Liver (tissue), 9 donors: Measurements from ENCODE around the gene ATP2A3. TPM values are rescaled to one million over a fixed set of nuclear protein-coding genes. Genes with fewer than 3 reads are reported as not detected.

Experiments used
- DNase-seq: peaks from one replicate; pipeline ENCODE4 v3.0.0-alpha.2; 2017; ENCODE audit warnings: low spot score
- H3K27ac ChIP-seq, 2 donors: one replicate each; pipeline ENCODE4 v1.7.0; 2013; ENCODE audit warnings: inconsistent platforms in 2 of 2, low read length in 2 of 2, control low read depth in 1 of 2, low read depth in 1 of 2, mild to moderate bottlenecking in 1 of 2
- H3K27me3 ChIP-seq, 4 donors: one replicate each; pipeline versions ENCODE4 v1.6.1 to v1.7.0; 2013; ENCODE audit warnings: low read length in 3 of 4, inconsistent platforms in 1 of 4, mild to moderate bottlenecking in 1 of 4, moderate library complexity in 1 of 4; ENCODE audit not compliant: control insufficient read depth in 4 of 4, insufficient read depth in 4 of 4
- H3K36me3 ChIP-seq, 4 donors: one replicate each; pipeline versions ENCODE4 v1.6.1 to v1.7.0; 2013; ENCODE audit warnings: low read length in 3 of 4, mild to moderate bottlenecking in 3 of 4, low read depth in 1 of 4, moderate library complexity in 1 of 4; ENCODE audit not compliant: control insufficient read depth in 4 of 4, insufficient read depth in 3 of 4
- H3K4me1 ChIP-seq, 4 donors: one replicate each; pipeline versions ENCODE4 v1.6.1 to v1.7.0; 2013; ENCODE audit warnings: low read length in 3 of 4, mild to moderate bottlenecking in 3 of 4, moderate library complexity in 1 of 4; ENCODE audit not compliant: control insufficient read depth in 4 of 4, insufficient read depth in 4 of 4
- H3K4me3 ChIP-seq, 3 donors: one replicate each; pipeline versions ENCODE4 v1.6.1 to v1.7.0; 2013; ENCODE audit warnings: low read length in 3 of 3, control low read depth in 1 of 3, low read depth in 1 of 3, mild to moderate bottlenecking in 1 of 3
- H3K9ac ChIP-seq, 2 donors: one replicate each; pipeline ENCODE4 v1.7.0; 2013; ENCODE audit warnings: low read length in 2 of 2, mild to moderate bottlenecking in 2 of 2, moderate library complexity in 2 of 2, control low read depth in 1 of 2, low read depth in 1 of 2
- H3K9me3 ChIP-seq, 4 donors: one replicate each; pipeline versions ENCODE4 v1.6.1 to v1.7.0; 2013; ENCODE audit warnings: low read length in 3 of 4; ENCODE audit not compliant: control insufficient read depth in 4 of 4
- FOXA1 ChIP-seq: IDR thresholded peaks from 2 replicates; pipeline ENCODE4 v1.6.1; 2016; ENCODE audit warnings: antibody characterized with exemption
- FOXA2 ChIP-seq: IDR thresholded peaks from 2 replicates; pipeline ENCODE4 v1.6.1; 2016; ENCODE audit warnings: antibody characterized with exemption
- HNF4A ChIP-seq, 2 donors: conservative IDR thresholded peaks; 2 replicates each; pipeline ENCODE4 v1.6.1; 2016; ENCODE audit warnings: antibody characterized with exemption in 2 of 2, mild to moderate bottlenecking in 2 of 2
- HNF4G ChIP-seq: IDR thresholded peaks from 2 replicates; pipeline ENCODE4 v1.6.1; 2016; ENCODE audit warnings: antibody characterized with exemption
- JUND ChIP-seq, 2 donors: IDR thresholded peaks; 2 replicates each; pipeline ENCODE4 v1.6.1; 2016; ENCODE audit warnings: antibody characterized with exemption in 2 of 2
- NR2F2 ChIP-seq: IDR thresholded peaks from 2 replicates; pipeline ENCODE4 v1.6.1; 2016; ENCODE audit warnings: antibody characterized with exemption
- RAD21 ChIP-seq, 2 donors: IDR thresholded peaks; 2 replicates each; pipeline ENCODE4 v1.6.1; 2016; ENCODE audit warnings: antibody characterized with exemption in 2 of 2, mild to moderate bottlenecking in 2 of 2
- RXRA ChIP-seq, 2 donors: IDR thresholded peaks; 2 replicates each; pipeline ENCODE4 v1.6.1; 2017 to 2018; ENCODE audit warnings: antibody characterized with exemption in 2 of 2, mild to moderate bottlenecking in 1 of 2
- SP1 ChIP-seq: IDR thresholded peaks from 2 replicates; pipeline ENCODE4 v1.6.1; 2018; ENCODE audit warnings: antibody characterized with exemption, mild to moderate bottlenecking
- TAF1 ChIP-seq: conservative IDR thresholded peaks from 2 replicates; pipeline ENCODE4 v1.6.1; 2016; ENCODE audit warnings: antibody characterized with exemption, mild to moderate bottlenecking
- YY1 ChIP-seq: IDR thresholded peaks from 2 replicates; pipeline ENCODE4 v1.6.1; 2016; ENCODE audit warnings: antibody characterized with exemption, mild to moderate bottlenecking
- WGBS: extraction: QIAGEN DNeasy Blood & Tissue Kit; methylation state at CpG from one replicate; pipeline ENCODE4 v1.1.7; 2013; 5-methylcytosine and 5-hydroxymethylcytosine counted together
- polyA plus RNA-seq, 2 donors: library from polyadenylated mRNA; stranded (reverse) in 1 of 2; unstranded in 1 of 2; fragments of 200-250 nt in 1 of 2; fragments of >200 nt in 1 of 2; fragmentation: Nextera tagmentation in 1 of 2; extraction: Ambion mirVana in 1 of 2; gene quantifications; one replicate each; pipeline versions ENCODE4 v1.2.1 to v1.2.3, GENCODE V29; 2013 to 2015
- total RNA-seq, 2 donors: library from RNA; depleted of rRNA; stranded (reverse); fragments of >200 nt; gene quantifications; one replicate each; pipeline ENCODE4 v1.2.3, GENCODE V29; 2014
- TF ChIP-seq, protein P1 (sequence below): IDR thresholded peaks from 2 replicates; pipeline ENCODE4 v1.6.1; 2016; ENCODE audit warnings: antibody characterized with exemption
- TF ChIP-seq, protein P2 (sequence below): IDR thresholded peaks from 2 replicates; pipeline ENCODE4 v1.6.1; 2016; ENCODE audit warnings: antibody characterized with exemption
- TF ChIP-seq, protein P3 (sequence below): IDR thresholded peaks from 2 replicates; pipeline ENCODE4 v1.6.1; 2016; ENCODE audit warnings: antibody characterized with exemption, mild to moderate bottlenecking
- TF ChIP-seq, protein P4 (sequence below): fragments of 150-350 bp; IDR thresholded peaks from 2 replicates; pipeline ENCODE4 v1.5.1; 2017; ENCODE audit warnings: improper control_type of control experiment, low read depth, low read length; ENCODE audit not compliant: missing input control
- donor health status: healthy.
- donor health status: healthy.
- donor health status: healthy.
- donor health status: healthy.
- donor health status: healthy.

ATP2A3 gene
- total and polyA plus RNA-seq, 4 donors, result 1.4 to 17.1 (median 3.2) TPM

DNA sequence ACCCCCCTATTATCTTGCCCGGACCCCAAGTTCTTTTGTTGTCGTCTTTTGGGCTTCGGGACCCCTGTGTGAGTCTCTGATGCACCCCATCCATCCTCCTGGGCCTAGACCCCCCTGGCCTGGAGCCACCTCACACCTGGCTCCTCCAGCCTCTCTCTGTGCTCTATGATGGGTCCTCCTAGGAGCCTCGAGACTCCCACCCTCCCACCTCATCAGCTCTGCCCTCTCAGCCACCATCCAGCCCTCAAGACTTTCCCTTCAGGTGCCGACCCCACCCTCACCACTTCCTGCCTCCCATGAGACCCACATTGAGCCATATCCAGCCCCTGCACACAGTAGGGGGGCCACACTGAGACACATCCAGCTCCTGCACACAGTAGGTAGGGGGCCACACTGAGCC is 8.7 kb upstream of the ATP2A3 start:
- Histone ChIP-seq H3K27me3 (no peaks in the 10 kb centered on the region), H3K9me3 (peaks cover 3 to 7% (median 6%) of the 10 kb centered on the region in 4 donors), H3K27ac (no peak overlapping the region), H3K9ac (no peak overlapping the region), H3K36me3 (no peaks in the 10 kb centered on the region), H3K4me1 (peaks cover 0 to 13% (median 7%) of the 10 kb centered on the region in 4 donors), H3K4me3 (no peak overlapping the region)
- TF ChIP-seq RXRA (IDR thresholded peaks at IDR 0.05) (no peak), FOXA2 (no peak), NR2F2 (no peak), HNF4A (conservative IDR thresholded peaks at IDR 0.05) (no peak), HNF4G (no peak), YY1 (no peak), JUND (IDR thresholded peaks at IDR 0.05) (no peak), TAF1 (no peak), FOXA1 (no peak), SP1 (no peak)
- TF ChIP-seq, protein P1, sequence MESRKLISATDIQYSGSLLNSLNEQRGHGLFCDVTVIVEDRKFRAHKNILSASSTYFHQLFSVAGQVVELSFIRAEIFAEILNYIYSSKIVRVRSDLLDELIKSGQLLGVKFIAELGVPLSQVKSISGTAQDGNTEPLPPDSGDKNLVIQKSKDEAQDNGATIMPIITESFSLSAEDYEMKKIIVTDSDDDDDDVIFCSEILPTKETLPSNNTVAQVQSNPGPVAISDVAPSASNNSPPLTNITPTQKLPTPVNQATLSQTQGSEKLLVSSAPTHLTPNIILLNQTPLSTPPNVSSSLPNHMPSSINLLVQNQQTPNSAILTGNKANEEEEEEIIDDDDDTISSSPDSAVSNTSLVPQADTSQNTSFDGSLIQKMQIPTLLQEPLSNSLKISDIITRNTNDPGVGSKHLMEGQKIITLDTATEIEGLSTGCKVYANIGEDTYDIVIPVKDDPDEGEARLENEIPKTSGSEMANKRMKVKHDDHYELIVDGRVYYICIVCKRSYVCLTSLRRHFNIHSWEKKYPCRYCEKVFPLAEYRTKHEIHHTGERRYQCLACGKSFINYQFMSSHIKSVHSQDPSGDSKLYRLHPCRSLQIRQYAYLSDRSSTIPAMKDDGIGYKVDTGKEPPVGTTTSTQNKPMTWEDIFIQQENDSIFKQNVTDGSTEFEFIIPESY, result no peak
- TF ChIP-seq, protein P2, sequence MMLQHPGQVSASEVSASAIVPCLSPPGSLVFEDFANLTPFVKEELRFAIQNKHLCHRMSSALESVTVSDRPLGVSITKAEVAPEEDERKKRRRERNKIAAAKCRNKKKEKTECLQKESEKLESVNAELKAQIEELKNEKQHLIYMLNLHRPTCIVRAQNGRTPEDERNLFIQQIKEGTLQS, result no peak
- TF ChIP-seq, protein P3, sequence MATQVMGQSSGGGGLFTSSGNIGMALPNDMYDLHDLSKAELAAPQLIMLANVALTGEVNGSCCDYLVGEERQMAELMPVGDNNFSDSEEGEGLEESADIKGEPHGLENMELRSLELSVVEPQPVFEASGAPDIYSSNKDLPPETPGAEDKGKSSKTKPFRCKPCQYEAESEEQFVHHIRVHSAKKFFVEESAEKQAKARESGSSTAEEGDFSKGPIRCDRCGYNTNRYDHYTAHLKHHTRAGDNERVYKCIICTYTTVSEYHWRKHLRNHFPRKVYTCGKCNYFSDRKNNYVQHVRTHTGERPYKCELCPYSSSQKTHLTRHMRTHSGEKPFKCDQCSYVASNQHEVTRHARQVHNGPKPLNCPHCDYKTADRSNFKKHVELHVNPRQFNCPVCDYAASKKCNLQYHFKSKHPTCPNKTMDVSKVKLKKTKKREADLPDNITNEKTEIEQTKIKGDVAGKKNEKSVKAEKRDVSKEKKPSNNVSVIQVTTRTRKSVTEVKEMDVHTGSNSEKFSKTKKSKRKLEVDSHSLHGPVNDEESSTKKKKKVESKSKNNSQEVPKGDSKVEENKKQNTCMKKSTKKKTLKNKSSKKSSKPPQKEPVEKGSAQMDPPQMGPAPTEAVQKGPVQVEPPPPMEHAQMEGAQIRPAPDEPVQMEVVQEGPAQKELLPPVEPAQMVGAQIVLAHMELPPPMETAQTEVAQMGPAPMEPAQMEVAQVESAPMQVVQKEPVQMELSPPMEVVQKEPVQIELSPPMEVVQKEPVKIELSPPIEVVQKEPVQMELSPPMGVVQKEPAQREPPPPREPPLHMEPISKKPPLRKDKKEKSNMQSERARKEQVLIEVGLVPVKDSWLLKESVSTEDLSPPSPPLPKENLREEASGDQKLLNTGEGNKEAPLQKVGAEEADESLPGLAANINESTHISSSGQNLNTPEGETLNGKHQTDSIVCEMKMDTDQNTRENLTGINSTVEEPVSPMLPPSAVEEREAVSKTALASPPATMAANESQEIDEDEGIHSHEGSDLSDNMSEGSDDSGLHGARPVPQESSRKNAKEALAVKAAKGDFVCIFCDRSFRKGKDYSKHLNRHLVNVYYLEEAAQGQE, result no peak
- TF ChIP-seq, protein P4, sequence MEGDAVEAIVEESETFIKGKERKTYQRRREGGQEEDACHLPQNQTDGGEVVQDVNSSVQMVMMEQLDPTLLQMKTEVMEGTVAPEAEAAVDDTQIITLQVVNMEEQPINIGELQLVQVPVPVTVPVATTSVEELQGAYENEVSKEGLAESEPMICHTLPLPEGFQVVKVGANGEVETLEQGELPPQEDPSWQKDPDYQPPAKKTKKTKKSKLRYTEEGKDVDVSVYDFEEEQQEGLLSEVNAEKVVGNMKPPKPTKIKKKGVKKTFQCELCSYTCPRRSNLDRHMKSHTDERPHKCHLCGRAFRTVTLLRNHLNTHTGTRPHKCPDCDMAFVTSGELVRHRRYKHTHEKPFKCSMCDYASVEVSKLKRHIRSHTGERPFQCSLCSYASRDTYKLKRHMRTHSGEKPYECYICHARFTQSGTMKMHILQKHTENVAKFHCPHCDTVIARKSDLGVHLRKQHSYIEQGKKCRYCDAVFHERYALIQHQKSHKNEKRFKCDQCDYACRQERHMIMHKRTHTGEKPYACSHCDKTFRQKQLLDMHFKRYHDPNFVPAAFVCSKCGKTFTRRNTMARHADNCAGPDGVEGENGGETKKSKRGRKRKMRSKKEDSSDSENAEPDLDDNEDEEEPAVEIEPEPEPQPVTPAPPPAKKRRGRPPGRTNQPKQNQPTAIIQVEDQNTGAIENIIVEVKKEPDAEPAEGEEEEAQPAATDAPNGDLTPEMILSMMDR, result no peak
- no peak for DNase-seq
- 64% methylated on average over 5 of the region's 5 CpGs for whole genome bisulfite sequencing

DNA sequence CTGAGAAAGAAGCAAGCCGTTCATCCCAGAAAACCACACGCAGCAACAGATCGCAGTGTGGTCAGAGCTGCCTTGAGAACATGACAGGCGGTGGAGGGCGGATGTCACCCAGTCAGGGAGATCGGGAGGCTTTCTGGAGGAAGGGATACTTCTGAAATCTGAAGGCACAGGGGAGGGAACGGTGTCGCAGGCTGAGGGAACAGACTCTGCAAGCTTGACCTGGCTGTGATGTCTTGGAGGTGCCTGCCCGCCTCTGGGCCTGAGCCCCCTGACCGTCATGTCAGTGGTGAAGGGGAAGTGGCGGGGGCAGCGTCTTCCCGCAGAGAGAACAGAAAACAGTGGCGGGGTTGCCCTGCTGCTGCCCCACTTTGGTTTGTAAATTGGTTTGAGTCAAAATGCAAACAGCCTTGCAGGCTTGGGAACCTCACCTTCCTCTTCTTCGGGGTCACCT is 8.1 kb upstream of the ATP2A3 start:
- 57% methylated on average over 15 of the region's 15 CpGs for WGBS
- Histone ChIP-seq H3K9ac (no peak overlapping the region), H3K9me3 (peaks cover 3 to 7% (median 6%) of the 10 kb centered on the region in 4 donors), H3K27me3 (no peaks in the 10 kb centered on the region), H3K27ac (no peak overlapping the region), H3K4me1 (peaks cover 0 to 13% (median 7%) of the 10 kb centered on the region in 4 donors), H3K4me3 (no peak overlapping the region), H3K36me3 (no peaks in the 10 kb centered on the region)
- TF ChIP-seq JUND (IDR thresholded peaks at IDR 0.05), result no peak
- no peak for TF ChIP-seq SP1
- no peak for TF ChIP-seq HNF4A (conservative IDR thresholded peaks at IDR 0.05)
- TF ChIP-seq, protein P2, result no peak
- no peak for TF ChIP-seq RXRA (IDR thresholded peaks at IDR 0.05)
- no peak for TF ChIP-seq FOXA2
- TF ChIP-seq RAD21 (IDR thresholded peaks at IDR 0.05), result no peak
- no peak for TF ChIP-seq YY1
- TF ChIP-seq, protein P3, result no peak
- no peak for DNase-seq
